NCI-H748 (cell line): ENCODE results near the gene CLEC2B.
A peak's percentile ranks its signal among the peaks of the same experiment; 100 is the strongest.
"Not testable (repeated sequence)": the region's sequence is repeated elsewhere in the genome, so short reads cannot be mapped to it uniquely, and the experiment has no call there.

ENCODE experiments used
- DNase-seq: peaks from one replicate; lab custom pipeline; 2025; ENCODE audit not compliant: unreplicated experiment; lab: John Stamatoyannopoulos, UW

CLEC2B gene

GRCh38 chr12:9869307-9870161 lies at the start of gene CLEC2B:
Gene CLEC2B (minus strand): TSS chr12:9869354.
- DNase-seq: peak; percentile 10

- DNase-seq: no peak
These were observed 42.6 kb upstream of the CLEC2B start for GRCh38 chr12:9911708-9912107.

- DNase-seq: no peak
These were observed 41.7 kb upstream of the CLEC2B start for GRCh38 chr12:9910716-9911421.

- no peak for DNase-seq
These were observed 40.6 kb upstream of the CLEC2B start for GRCh38 chr12:9909724-9910123.

- DNase-seq: no peak
These were observed 39.2 kb upstream of the CLEC2B start for GRCh38 chr12:9908350-9908749.

GRCh38 chr12:9907769-9908168 lies 38.6 kb upstream of the CLEC2B start:
- no peak for DNase-seq

- DNase-seq: no peak
These were observed 37.7 kb upstream of the CLEC2B start for GRCh38 chr12:9906873-9907272.

GRCh38 chr12:9902539-9903228 lies 33.5 kb upstream of the CLEC2B start:
- no peak for DNase-seq

- DNase-seq: no peak
These were observed 31.8 kb upstream of the CLEC2B start for GRCh38 chr12:9900930-9901329.

GRCh38 chr12:9899209-9899608 lies 30.1 kb upstream of the CLEC2B start:
- DNase-seq: no peak

- DNase-seq: no peak
These were observed 28.4 kb upstream of the CLEC2B start for GRCh38 chr12:9897535-9897934.

GRCh38 chr12:9895215-9895971 lies 26.2 kb upstream of the CLEC2B start:
- DNase-seq: no peak

- DNase-seq: peak; percentile 70
These were observed 19.6 kb upstream of the CLEC2B start for GRCh38 chr12:9888665-9889273.

- DNase-seq: no peak
These were observed 14.0 kb upstream of the CLEC2B start for GRCh38 chr12:9883175-9883574.

GRCh38 chr12:9881988-9882387 lies 12.8 kb upstream of the CLEC2B start:
- DNase-seq: no peak

GRCh38 chr12:9881246-9881645 lies 12.1 kb upstream of the CLEC2B start, which contains the start of gene KLRF2:
Gene KLRF2 (plus strand): TSS chr12:9881489. CDS start chr12:9881596, 107 bp downstream.
- no peak for DNase-seq

- no peak for DNase-seq
These were observed 11.5 kb upstream of the CLEC2B start for GRCh38 chr12:9880532-9881078.

- DNase-seq: not testable (repeated sequence)
These were observed 7.0 kb upstream of the CLEC2B start for GRCh38 chr12:9876120-9876519.

- no peak for DNase-seq
These were observed 3.6 kb upstream of the CLEC2B start for GRCh38 chr12:9872742-9873141.

GRCh38 chr12:9872162-9872561 lies 3.0 kb upstream of the CLEC2B start:
- peak; percentile 1 for DNase-seq
